H1 (cell line): ENCODE data around the gene ACAD10. TPM values are rescaled to one million over a fixed set of nuclear protein-coding genes. Genes with fewer than 3 reads are reported as not detected.

Source experiments
- CTCF ChIA-PET: fragments of 300-600 bp; sonication (Branson Sonifier 250); formaldehyde crosslinking; loops from one replicate; lab custom pipeline; 2021; ENCODE audit not compliant: partially characterized antibody; lab: Charles Lee
- POLR2A ChIA-PET: fragments of 300-600 bp; sonication (Branson Sonifier 250); formaldehyde crosslinking; loops from one replicate; lab custom pipeline; 2021; ENCODE audit warnings: inconsistent platforms; ENCODE audit not compliant: partially characterized antibody; lab: Charles Lee
- DNase-seq, 2 experiments: peaks; one replicate each; pipeline versions ENCODE4 v3.0.0 to v3.0.0-alpha.2; 2010 to 2022; ENCODE audit warnings: low spot score in 2 of 2, low read depth in 1 of 2, mixed read lengths in 1 of 2
- FAIRE-seq: peaks from 2 replicates; lab custom pipeline; 2011; peaks lifted over from hg19 to GRCh38; lab: Jason Lieb, UNC
- H2AFZ ChIP-seq: 2 replicates; pipeline ENCODE4 v1.8.1; 2012; ENCODE audit warnings: low read length, inconsistent platforms
- H2AK5ac ChIP-seq: 2 replicates; pipeline ENCODE4 v1.6.1; 2013; ENCODE audit warnings: low read depth, low read length
- H2BK120ac ChIP-seq: replicated peaks from 2 replicates; pipeline ENCODE3; 2013; ENCODE audit warnings: low read depth, low read length, inconsistent platforms
- H2BK12ac ChIP-seq: 2 replicates; pipeline ENCODE4 v1.6.1; 2013; ENCODE audit warnings: low read depth, low read length
- H2BK15ac ChIP-seq: 2 replicates; pipeline ENCODE4 v1.6.1; 2013; ENCODE audit warnings: low read length
- H2BK20ac ChIP-seq: 2 replicates; pipeline ENCODE4 v1.6.1; 2013; ENCODE audit warnings: low read length
- H2BK5ac ChIP-seq: 2 replicates; pipeline ENCODE4 v1.6.1; 2013; ENCODE audit warnings: low read depth, low read length
- H3K14ac ChIP-seq: 2 replicates; pipeline ENCODE4 v1.6.1; 2013; ENCODE audit warnings: inconsistent platforms; ENCODE audit not compliant: insufficient read length
- H3K18ac ChIP-seq: 2 replicates; pipeline ENCODE4 v1.6.1; 2013; ENCODE audit warnings: low read length; ENCODE audit errors: extremely low read depth
- H3K23ac ChIP-seq: 2 replicates; pipeline ENCODE4 v1.6.1; 2013; ENCODE audit warnings: inconsistent platforms; ENCODE audit not compliant: insufficient read length
- H3K23me2 ChIP-seq: 2 replicates; pipeline ENCODE4 v1.6.1; 2013; ENCODE audit warnings: low read depth, low read length
- H3K27ac ChIP-seq: 2 replicates; pipeline ENCODE4 v1.6.1; 2011; ENCODE audit warnings: low read depth, low read length, inconsistent platforms
- H3K27me3 ChIP-seq, 4 experiments: replicated peaks in 1 of 4; 1 replicate in 1 of 4; 2 replicates in 3 of 4; pipeline versions ENCODE4 v1.6.1 to v1.8.1; 2011 to 2013; ENCODE audit warnings: low read length in 3 of 4, mild to moderate bottlenecking in 3 of 4, inconsistent platforms in 2 of 4, mixed read lengths in 2 of 4, moderate library complexity in 1 of 4; ENCODE audit not compliant: control insufficient read depth in 3 of 4, insufficient read depth in 3 of 4; ENCODE audit errors: extremely low read depth in 1 of 4
- H3K36me3 ChIP-seq, 4 experiments: 2 replicates each; pipeline versions ENCODE4 v1.6.1 to v1.8.1; 2011 to 2013; ENCODE audit warnings: mild to moderate bottlenecking in 4 of 4, low read length in 3 of 4, moderate library complexity in 2 of 4, control low read depth in 1 of 4, inconsistent platforms in 1 of 4; ENCODE audit not compliant: insufficient read depth in 4 of 4, control insufficient read depth in 2 of 4
- H3K4ac ChIP-seq: replicated peaks from 2 replicates; pipeline ENCODE3; 2013; ENCODE audit warnings: low read length, low read depth, mixed read lengths, inconsistent platforms; ENCODE audit not compliant: insufficient read length
- H3K4me1 ChIP-seq, 4 experiments: replicated peaks in 1 of 4; 1 replicate in 1 of 4; 2 replicates in 3 of 4; pipeline versions ENCODE4 v1.6.1 to v1.8.1; 2011 to 2013; ENCODE audit warnings: low read length in 3 of 4, inconsistent platforms in 2 of 4, mixed read lengths in 1 of 4; ENCODE audit not compliant: insufficient read depth in 4 of 4, control insufficient read depth in 3 of 4
- H3K4me2 ChIP-seq, 2 experiments: 2 replicates each; pipeline versions ENCODE4 v1.6.1 to v1.8.1; 2011 to 2013; ENCODE audit warnings: low read depth in 2 of 2, low read length in 2 of 2, control low read depth in 1 of 2, inconsistent platforms in 1 of 2, mild to moderate bottlenecking in 1 of 2; ENCODE audit not compliant: insufficient read depth in 1 of 2
- H3K4me3 ChIP-seq, 4 experiments: fragments of 200-600, 300-600 bp in 1 of 4; sonication (generic), shearing (Covaris generic), sonication (Bioruptor Twin) in 1 of 4; 2 replicates each; pipeline versions ENCODE4 v1.5.1 to v1.8.1; 2011 to 2016; ENCODE audit warnings: low read length in 4 of 4, low read depth in 3 of 4, control low read depth in 2 of 4, inconsistent platforms in 2 of 4, mild to moderate bottlenecking in 2 of 4, mixed read lengths in 1 of 4, moderate library complexity in 1 of 4; ENCODE audit not compliant: insufficient read depth in 2 of 4; ENCODE audit errors: extremely low read depth in 1 of 4
- H3K56ac ChIP-seq: replicated peaks from 2 replicates; pipeline ENCODE3; 2013; ENCODE audit warnings: low read depth, mild to moderate bottlenecking, mixed read lengths, low read length, inconsistent platforms; ENCODE audit not compliant: insufficient read length
- H3K79me1 ChIP-seq: 2 replicates; pipeline ENCODE4 v1.6.1; 2013; ENCODE audit warnings: low read depth, low read length, control low read depth
- H3K79me2 ChIP-seq, 2 experiments: 2 replicates each; pipeline versions ENCODE4 v1.6.1 to v1.8.1; 2012 to 2013; ENCODE audit warnings: low read length in 2 of 2, mild to moderate bottlenecking in 2 of 2, inconsistent platforms in 1 of 2; ENCODE audit not compliant: insufficient read depth in 2 of 2, control insufficient read depth in 1 of 2
- H3K9ac ChIP-seq, 4 experiments: replicated peaks in 1 of 4; 1 replicate in 1 of 4; 2 replicates in 3 of 4; pipeline versions ENCODE4 v1.6.1 to v1.8.1; 2011 to 2013; ENCODE audit warnings: low read depth in 3 of 4, low read length in 3 of 4, control low read depth in 2 of 4, mild to moderate bottlenecking in 2 of 4, moderate library complexity in 2 of 4, inconsistent platforms in 1 of 4; ENCODE audit errors: extremely low read depth in 1 of 4
- H3K9me3 ChIP-seq, 2 experiments: 2 replicates each; pipeline versions ENCODE4 v1.6.1 to v1.8.1; 2012 to 2013; ENCODE audit warnings: mild to moderate bottlenecking in 2 of 2, moderate library complexity in 2 of 2, control low read depth in 1 of 2, inconsistent platforms in 1 of 2, low read depth in 1 of 2, low read length in 1 of 2, mixed read lengths in 1 of 2; ENCODE audit not compliant: insufficient read depth in 2 of 2
- H4K20me1 ChIP-seq, 2 experiments: replicated peaks in 1 of 2; 2 replicates each; pipeline versions ENCODE3 to v1.8.1; 2011 to 2013; ENCODE audit warnings: inconsistent platforms in 2 of 2, low read length in 2 of 2, mild to moderate bottlenecking in 1 of 2; ENCODE audit not compliant: insufficient read depth in 2 of 2, control insufficient read depth in 1 of 2
- H4K5ac ChIP-seq: 2 replicates; pipeline ENCODE4 v1.6.1; 2013; ENCODE audit warnings: low read length, low read depth, mixed read lengths, inconsistent platforms; ENCODE audit not compliant: insufficient read length
- H4K8ac ChIP-seq: 2 replicates; pipeline ENCODE4 v1.8.0; 2013; ENCODE audit warnings: mild to moderate bottlenecking, moderate library complexity, low read length, inconsistent platforms; ENCODE audit not compliant: insufficient read depth; ENCODE audit errors: extremely low read depth
- H4K91ac ChIP-seq: replicated peaks from 2 replicates; pipeline ENCODE3; 2013; ENCODE audit warnings: low read length, mixed read lengths, inconsistent platforms; ENCODE audit not compliant: insufficient read length
- BACH1 ChIP-seq: IDR thresholded peaks from 2 replicates; pipeline ENCODE4 v1.6.1; 2012; ENCODE audit warnings: low read length, improper control_type of control experiment
- BRCA1 ChIP-seq: IDR thresholded peaks from 2 replicates; pipeline ENCODE4 v1.6.1; 2012; ENCODE audit warnings: low read depth, low read length, improper control_type of control experiment
- EZH2 ChIP-seq: fragments of 200-600 bp; sonication (generic); IDR thresholded peaks from 2 replicates; pipeline ENCODE4 v1.7.1; 2012; ENCODE audit warnings: low read depth, mild to moderate bottlenecking, moderate library complexity, low read length, inconsistent platforms; ENCODE audit not compliant: severe bottlenecking
- JUN ChIP-seq: IDR thresholded peaks from 2 replicates; pipeline ENCODE4 v1.6.1; 2011; ENCODE audit warnings: low read depth, mild to moderate bottlenecking, improper control_type of control experiment, low read length
- JUND ChIP-seq: IDR thresholded peaks from 2 replicates; pipeline ENCODE4 v1.6.1; 2011; ENCODE audit warnings: mild to moderate bottlenecking, improper control_type of control experiment, low read length
- KDM4A ChIP-seq: IDR thresholded peaks from one replicate; pipeline ENCODE4 v1.7.1; 2012; ENCODE audit warnings: low read depth, mild to moderate bottlenecking, moderate library complexity, low read length, inconsistent platforms; ENCODE audit not compliant: severe bottlenecking
- MAFK ChIP-seq: IDR thresholded peaks from 2 replicates; pipeline ENCODE4 v1.6.1; 2012; ENCODE audit warnings: low read depth, mild to moderate bottlenecking, improper control_type of control experiment, low read length
- RFX5 ChIP-seq: IDR thresholded peaks from 2 replicates; pipeline ENCODE4 v1.6.1; 2011; ENCODE audit warnings: low read depth, low read length, improper control_type of control experiment, borderline replicate concordance
- SRF ChIP-seq: IDR thresholded peaks from 2 replicates; pipeline ENCODE4 v1.6.1; 2011; ENCODE audit warnings: mild to moderate bottlenecking, low read depth, low read length, moderate library complexity
- YY1 ChIP-seq: IDR thresholded peaks from 2 replicates; pipeline ENCODE4 v1.6.1; 2011; ENCODE audit warnings: low read depth, mild to moderate bottlenecking, low read length
- WGBS, 2 experiments: shearing (Covaris generic) in 1 of 2; methylation state at CpG; one replicate each; pipeline versions ENCODE4 v1.1.6 to v1.1.7; 2013 to 2015; ENCODE audit warnings: low lambda C conversion rate in 2 of 2, mixed read lengths in 2 of 2, inconsistent platforms in 1 of 2, low coverage in 1 of 2, missing lambda C conversion rate in 1 of 2; ENCODE audit not compliant: insufficient replicate concordance in 2 of 2, insufficient coverage in 1 of 2, insufficient read length in 1 of 2; ENCODE audit errors: extremely low coverage in 1 of 2, missing lambda C conversion rate in 1 of 2; 5-methylcytosine and 5-hydroxymethylcytosine counted together
- polyA plus RNA-seq, 7 experiments: library from polyadenylated mRNA; depleted of rRNA in 3 of 7; stranded (reverse) in 5 of 7; unstranded in 2 of 7; fragments of >200 nt in 5 of 7; fragments of 200-250 nt in 2 of 7; gene quantifications; 1 replicate in 5 of 7; 2 replicates in 1 of 7; 4 replicates in 1 of 7; pipeline versions ENCODE4 v1.2.1 to v1.2.3, GENCODE V29; 2011 to 2013; ENCODE audit warnings: missing spikeins in 2 of 7, mixed read lengths in 2 of 7
- total RNA-seq: library from RNA; stranded (reverse); fragmentation: NEBNext Ultra II Directional; extraction: Animal tissue kit (Norgen Biotek cat#: 25700); gene quantifications from 2 replicates; pipeline ENCODE4 v1.2.1, GENCODE V29; 2021

ACAD10 gene
- total and polyA plus RNA-seq, 2 of the 8 experiments (the other 6 are each of a cell fraction or from before 2014, with no cell fraction given): 17.3 to 23.3 TPM

DNA sequence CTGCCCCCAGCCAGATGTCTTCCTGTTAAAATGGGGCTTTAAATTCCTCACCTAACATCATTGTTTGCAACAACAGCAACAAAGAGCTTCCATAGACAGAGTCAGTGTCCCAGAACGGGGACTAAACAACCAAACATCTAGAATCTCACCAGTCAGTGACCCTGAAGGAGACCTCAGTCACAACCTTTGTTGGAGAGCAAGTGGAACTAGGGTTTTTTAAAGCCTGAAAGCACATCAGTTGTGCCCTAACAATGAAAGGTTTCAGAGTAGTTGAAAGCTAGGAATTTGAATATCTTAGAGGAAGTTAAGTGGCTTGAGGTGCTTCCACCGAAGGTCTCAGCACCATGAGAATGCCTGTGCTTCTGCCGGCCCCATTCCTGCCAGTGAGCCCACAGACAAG, 75.9 kb downstream of the ACAD10 start:
- H3K27me3 ChIP-seq: peaks cover 0 to 5% (median 0%) of the 10 kb centered on the region in 4 experiments; a peak in 3 of 7 replicates
- no peaks in the 10 kb centered on the region for H3K36me3 ChIP-seq
- POLR2A ChIA-PET: interaction anchor here (0.6 to 3.9 kb wide), 8 partner anchors 8 to 826 kb away, joined by 3 to 18 read pairs (median 4); partner anchors contain the start of gene MAPKAPK5
- peaks cover 0 to 11% (median 8%) of the 10 kb centered on the region in 4 experiments; a peak in 3 of 7 replicates for H3K4me1 ChIP-seq
- no peak overlapping the region for H4K5ac ChIP-seq
- CTCF ChIA-PET: interaction anchor here (0.9 to 3.4 kb wide), 7 partner anchors 8 to 51 kb away, joined by 3 to 18 read pairs (median 4); no protein-coding TSS in a partner anchor
- H2AK5ac ChIP-seq: no peak overlapping the region; the same call in 1 of the 2 replicates
- FAIRE-seq (no peak), DNase-seq (no peak)
- H3K9ac ChIP-seq: no peak overlapping the region
- H4K91ac ChIP-seq: no peak overlapping the region
- H3K9me3 ChIP-seq: peaks cover 0 to 4% of the 10 kb centered on the region in 2 experiments; a peak in 2 of 4 replicates
- no peak overlapping the region for H3K4ac ChIP-seq
- H3K23me2 ChIP-seq: peaks cover 5% of the 10 kb centered on the region
- H3K18ac ChIP-seq: no peak overlapping the region
- no peak overlapping the region for H3K27ac ChIP-seq
- no peak overlapping the region for H3K4me3 ChIP-seq
- no peak overlapping the region for H2BK120ac ChIP-seq
- no peak overlapping the region for H3K4me2 ChIP-seq
- TF ChIP-seq SRF: no peak
- TF ChIP-seq JUN: no peak
- no peak for TF ChIP-seq YY1
- TF ChIP-seq RFX5: no peak
- no peak for TF ChIP-seq KDM4A
- TF ChIP-seq EZH2: no peak
- no peak for TF ChIP-seq BACH1
- no peak for TF ChIP-seq BRCA1
- TF ChIP-seq JUND: no peak
- TF ChIP-seq MAFK: no peak
- whole genome bisulfite sequencing, 2 experiments: 87% methylated on average over 3 of the region's 3 CpGs; no CpG with 5 or more reads in 1 of the 2 experiments
- peaks cover 0 to 2% of the 10 kb centered on the region in 2 experiments for H4K20me1 ChIP-seq
- no peaks in the 10 kb centered on the region for H3K79me1 ChIP-seq
- no peak overlapping the region for H3K23ac ChIP-seq
- no peak overlapping the region for H3K14ac ChIP-seq
- no peak overlapping the region for H2BK15ac ChIP-seq
- no peak overlapping the region for H2BK5ac ChIP-seq
- no peak overlapping the region for H3K56ac ChIP-seq
- no peak overlapping the region for H2BK12ac ChIP-seq
- no peaks in the 10 kb centered on the region for H3K79me2 ChIP-seq
- H4K8ac ChIP-seq: no peak overlapping the region
- H2AFZ ChIP-seq: no peak overlapping the region
- H2BK20ac ChIP-seq: no peak overlapping the region
